Thoracic aorta (tissue), 2 donors: ENCODE data around the gene PRIM1. TPM values are rescaled to one million over a fixed set of nuclear protein-coding genes. Genes with fewer than 3 reads are reported as not detected.

ENCODE experiments used
- ATAC-seq: fragments of 150-250 bp; one replicate; pipeline ENCODE4 v1.8.0; 2017; ENCODE audit warnings: low read depth; ENCODE audit not compliant: insufficient number of reproducible peaks, low FRiP score
- DNase-seq: peaks from one replicate; pipeline ENCODE4 v3.0.0-alpha.2; 2020; ENCODE audit warnings: low spot score
- H3K27ac ChIP-seq, 2 donors: fragments of 200-600 bp; sonication (generic); 1 replicate in 1 of 2; 2 replicates in 1 of 2; pipeline ENCODE4 v1.5.1; 2016; ENCODE audit warnings: mild to moderate bottlenecking in 2 of 2, moderate library complexity in 2 of 2
- H3K27me3 ChIP-seq: fragments of 200-600 bp; sonication (generic); replicated peaks from 2 replicates; pipeline ENCODE4 v1.6.0; 2016; ENCODE audit warnings: mild to moderate bottlenecking; ENCODE audit not compliant: insufficient read depth
- H3K36me3 ChIP-seq: fragments of 200-600 bp; sonication (generic); one replicate; pipeline ENCODE4 v1.5.1; 2016
- H3K4me1 ChIP-seq, 2 donors: fragments of 200-600 bp; sonication (generic); 1 replicate in 1 of 2; 2 replicates in 1 of 2; pipeline versions ENCODE4 v1.5.1 to v1.6.0; 2016; ENCODE audit warnings: low read depth in 2 of 2, mild to moderate bottlenecking in 1 of 2; ENCODE audit not compliant: control insufficient read depth in 1 of 2
- H3K4me3 ChIP-seq: fragments of 200-600 bp; sonication (generic); 2 replicates; pipeline ENCODE4 v1.5.1; 2016; ENCODE audit warnings: mild to moderate bottlenecking
- H3K9me3 ChIP-seq: fragments of 200-600 bp; sonication (generic); 2 replicates; pipeline ENCODE4 v1.5.1; 2016
- total RNA-seq, 2 donors: library from RNA; depleted of rRNA; stranded (reverse); fragments of >200 nt; gene quantifications; one replicate each; pipeline versions ENCODE4 v1.1.0 to v1.2.3, GENCODE V29; 2016
- TF ChIP-seq, protein P1 (sequence below): fragments of 200-600 bp; sonication (generic); IDR thresholded peaks from one replicate; pipeline ENCODE4 v1.5.1; 2019; ENCODE audit warnings: antibody characterized with exemption

Gene PRIM1
- total RNA-seq, 2 donors from 2014 or later, result 2.3 to 4.0 TPM

- Histone ChIP-seq H3K4me1 (no peaks in the 10 kb centered on the region), H3K4me3 (no peak overlapping the region), H3K27me3 (no peaks in the 10 kb centered on the region), H3K9me3 (no peaks in the 10 kb centered on the region), H3K36me3 (no peaks in the 10 kb centered on the region), H3K27ac (no peak overlapping the region)
- TF ChIP-seq, protein P1, sequence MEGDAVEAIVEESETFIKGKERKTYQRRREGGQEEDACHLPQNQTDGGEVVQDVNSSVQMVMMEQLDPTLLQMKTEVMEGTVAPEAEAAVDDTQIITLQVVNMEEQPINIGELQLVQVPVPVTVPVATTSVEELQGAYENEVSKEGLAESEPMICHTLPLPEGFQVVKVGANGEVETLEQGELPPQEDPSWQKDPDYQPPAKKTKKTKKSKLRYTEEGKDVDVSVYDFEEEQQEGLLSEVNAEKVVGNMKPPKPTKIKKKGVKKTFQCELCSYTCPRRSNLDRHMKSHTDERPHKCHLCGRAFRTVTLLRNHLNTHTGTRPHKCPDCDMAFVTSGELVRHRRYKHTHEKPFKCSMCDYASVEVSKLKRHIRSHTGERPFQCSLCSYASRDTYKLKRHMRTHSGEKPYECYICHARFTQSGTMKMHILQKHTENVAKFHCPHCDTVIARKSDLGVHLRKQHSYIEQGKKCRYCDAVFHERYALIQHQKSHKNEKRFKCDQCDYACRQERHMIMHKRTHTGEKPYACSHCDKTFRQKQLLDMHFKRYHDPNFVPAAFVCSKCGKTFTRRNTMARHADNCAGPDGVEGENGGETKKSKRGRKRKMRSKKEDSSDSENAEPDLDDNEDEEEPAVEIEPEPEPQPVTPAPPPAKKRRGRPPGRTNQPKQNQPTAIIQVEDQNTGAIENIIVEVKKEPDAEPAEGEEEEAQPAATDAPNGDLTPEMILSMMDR, result no peak
- DNase-seq, result no peak
- no peak for ATAC-seq
These were observed 24.5 kb upstream of the PRIM1 start for GRCh38 chr12:56776654-56777053.

DNA sequence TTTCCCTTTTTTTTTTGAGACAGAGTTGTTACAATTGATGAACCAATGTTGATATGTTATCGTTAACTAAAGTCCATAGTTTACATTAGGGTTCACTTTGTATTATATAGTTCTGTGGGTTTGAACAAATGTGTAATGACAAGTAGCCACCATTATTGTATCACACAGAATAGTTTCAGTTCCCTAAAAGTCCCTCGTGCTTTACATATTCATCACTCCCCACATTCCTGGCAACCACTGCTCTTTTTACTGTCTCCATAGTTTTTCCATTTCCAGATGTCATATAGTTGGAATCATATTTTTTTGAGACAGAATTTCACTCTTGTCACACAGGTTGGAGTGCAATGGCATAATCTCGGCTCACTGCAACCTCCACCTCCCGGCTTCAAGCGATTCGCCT is 23.5 kb upstream of the PRIM1 start:
- ATAC-seq (no peak), DNase-seq (no peak)
- Histone ChIP-seq H3K4me1 (no peaks in the 10 kb centered on the region), H3K9me3 (no peaks in the 10 kb centered on the region), H3K36me3 (no peaks in the 10 kb centered on the region), H3K27ac (no peak overlapping the region), H3K27me3 (no peaks in the 10 kb centered on the region), H3K4me3 (no peak overlapping the region)
- TF ChIP-seq, protein P1, result no peak

DNA sequence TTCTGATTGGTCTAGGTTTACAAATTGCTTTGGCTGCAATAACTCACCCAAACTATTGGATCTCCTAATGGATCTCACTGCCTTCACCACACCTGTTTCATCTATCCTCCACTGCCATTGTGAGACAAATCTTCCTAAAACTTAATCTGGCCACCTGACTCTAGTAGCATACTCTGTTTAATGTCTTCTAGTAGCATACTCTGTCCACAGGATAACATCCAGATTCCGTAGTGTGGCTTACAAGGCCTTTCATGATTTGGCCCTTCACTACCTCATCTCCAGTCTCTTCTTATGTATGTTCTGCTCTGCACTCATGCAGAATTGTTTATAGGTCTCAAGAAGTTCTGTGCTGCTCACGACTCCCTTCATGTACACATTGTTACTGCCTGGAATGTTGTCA is 21.0 kb upstream of the PRIM1 start:
- Histone ChIP-seq H3K4me1 (no peaks in the 10 kb centered on the region), H3K36me3 (no peaks in the 10 kb centered on the region), H3K27ac (no peak overlapping the region), H3K9me3 (no peaks in the 10 kb centered on the region), H3K27me3 (no peaks in the 10 kb centered on the region), H3K4me3 (no peak overlapping the region)
- ATAC-seq (no peak), DNase-seq (no peak)
- TF ChIP-seq, protein P1, result no peak

- Histone ChIP-seq H3K4me1 (no peaks in the 10 kb centered on the region), H3K27me3 (no peaks in the 10 kb centered on the region), H3K36me3 (no peaks in the 10 kb centered on the region), H3K9me3 (no peaks in the 10 kb centered on the region), H3K4me3 (no peak overlapping the region), H3K27ac (no peak overlapping the region)
- DNase-seq, result no peak
- TF ChIP-seq, protein P1, result no peak
- no peak for ATAC-seq
These were observed 20.5 kb upstream of the PRIM1 start for GRCh38 chr12:56772625-56773024.

- Histone ChIP-seq H3K27me3 (no peaks in the 10 kb centered on the region), H3K4me1 (no peaks in the 10 kb centered on the region), H3K4me3 (no peak overlapping the region), H3K27ac (no peak overlapping the region), H3K36me3 (no peaks in the 10 kb centered on the region), H3K9me3 (no peaks in the 10 kb centered on the region)
- ATAC-seq (no peak), DNase-seq (no peak)
- TF ChIP-seq, protein P1, result no peak
These were observed 17.7 kb upstream of the PRIM1 start for GRCh38 chr12:56769868-56770267.
